Common myeloid progenitor, CD34-positive (primary cell): ENCODE results near the gene TBX18.

Experiments used
- CTCF ChIA-PET: fragments of 350-600 bp; sonication (Branson Sonifier 250); formaldehyde crosslinking; loops from one replicate; lab custom pipeline; 2021; ENCODE audit warnings: antibody characterized with exemption; lab: Charles Lee
- POLR2A ChIA-PET: fragments of 350-600 bp; sonication (Branson Sonifier 250); formaldehyde crosslinking; loops from one replicate; lab custom pipeline; 2021; ENCODE audit warnings: antibody characterized with exemption; lab: Charles Lee
- DNase-seq, 3 donors: peaks; one replicate each; pipeline versions ENCODE4 v3.0.0 to v3.0.0-alpha.2; 2013
- H3K27ac ChIP-seq, 2 experiments: 1 replicate in 1 of 2; 2 replicates in 1 of 2; pipeline ENCODE4 v1.7.0; 2013; ENCODE audit warnings: inconsistent platforms in 2 of 2, low read length in 2 of 2, mild to moderate bottlenecking in 2 of 2, low read depth in 1 of 2, moderate library complexity in 1 of 2; ENCODE audit not compliant: severe bottlenecking in 2 of 2, insufficient read depth in 1 of 2, poor library complexity in 1 of 2
- H3K27me3 ChIP-seq, 5 experiments: replicated peaks in 2 of 5; 1 replicate in 3 of 5; 2 replicates in 2 of 5; pipeline versions ENCODE4 v1.6.1 to v1.7.0; 2013; ENCODE audit warnings: low read length in 4 of 5, mild to moderate bottlenecking in 2 of 5, moderate library complexity in 2 of 5, inconsistent platforms in 1 of 5; ENCODE audit not compliant: insufficient read depth in 5 of 5, control insufficient read depth in 4 of 5
- H3K36me3 ChIP-seq, 4 experiments: 1 replicate in 2 of 4; 2 replicates in 2 of 4; pipeline versions ENCODE4 v1.6.1 to v1.7.0; 2013; ENCODE audit warnings: low read length in 3 of 4, control low read depth in 1 of 4, mild to moderate bottlenecking in 1 of 4; ENCODE audit not compliant: control insufficient read depth in 4 of 4, insufficient read depth in 4 of 4
- H3K4me1 ChIP-seq, 4 experiments: 1 replicate in 3 of 4; 2 replicates in 1 of 4; pipeline versions ENCODE4 v1.6.1 to v1.7.1; 2013; ENCODE audit warnings: low read length in 3 of 4, mild to moderate bottlenecking in 3 of 4, control low read depth in 1 of 4, inconsistent platforms in 1 of 4, moderate library complexity in 1 of 4; ENCODE audit not compliant: control insufficient read depth in 4 of 4, insufficient read depth in 4 of 4; ENCODE audit errors: control extremely low read depth in 1 of 4
- H3K4me3 ChIP-seq, 7 experiments: 1 replicate in 4 of 7; 2 replicates in 3 of 7; pipeline versions ENCODE4 v1.5.1 to v1.7.0; 2013; ENCODE audit warnings: mild to moderate bottlenecking in 7 of 7, low read length in 6 of 7, moderate library complexity in 6 of 7, inconsistent platforms in 2 of 7, low read depth in 2 of 7, control low read depth in 1 of 7; ENCODE audit not compliant: insufficient read depth in 4 of 7, control insufficient read depth in 1 of 7; ENCODE audit errors: extremely low read depth in 1 of 7
- H3K9me3 ChIP-seq, 5 experiments: 1 replicate in 4 of 5; 2 replicates in 1 of 5; pipeline versions ENCODE4 v1.6.1 to v1.7.1; 2013; ENCODE audit warnings: low read length in 4 of 5, mild to moderate bottlenecking in 2 of 5, inconsistent platforms in 1 of 5, low read depth in 1 of 5, moderate library complexity in 1 of 5; ENCODE audit not compliant: control insufficient read depth in 4 of 5, insufficient read depth in 2 of 5; ENCODE audit errors: control extremely low read depth in 1 of 5
- WGBS: methylation state at CpG from one replicate; pipeline ENCODE4 v1.1.5; 2013; ENCODE audit not compliant: insufficient coverage; 5-methylcytosine and 5-hydroxymethylcytosine counted together

Gene TBX18

DNA sequence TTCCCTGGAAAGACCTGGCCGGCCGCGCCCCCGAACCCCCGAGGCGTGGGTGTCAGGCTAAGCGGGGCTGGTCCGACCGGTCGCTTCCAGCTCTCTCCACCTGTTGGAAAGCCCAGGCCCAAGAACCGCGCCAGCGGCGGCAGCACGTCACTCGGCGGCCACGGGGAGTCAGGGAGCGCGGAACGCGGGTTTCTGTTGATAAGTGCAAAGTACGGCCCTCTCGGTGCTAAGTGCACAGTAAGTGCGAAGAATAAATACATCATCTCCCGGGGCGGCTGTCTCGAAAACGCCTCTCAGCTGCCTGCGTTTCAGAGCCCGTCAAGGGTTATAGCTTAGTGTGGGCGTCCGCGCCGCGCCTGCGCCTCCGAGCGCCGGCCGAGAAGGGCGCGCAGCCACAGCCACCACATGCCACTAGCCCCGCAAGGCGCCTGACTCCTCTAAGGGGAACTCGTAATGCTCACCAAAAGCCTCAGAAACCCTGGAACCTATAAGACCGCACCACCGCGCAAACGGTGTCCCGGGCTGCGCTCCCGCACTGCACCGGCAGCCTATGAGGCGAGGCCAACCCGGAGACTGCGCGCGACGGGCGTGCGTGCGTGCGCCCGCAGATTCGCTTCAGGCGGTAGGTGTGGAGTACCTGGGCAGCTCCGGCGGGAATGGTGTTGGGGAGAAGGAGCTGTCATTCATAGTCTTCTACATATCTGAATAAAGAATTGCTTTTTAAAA is 9.2 kb upstream of the TBX18 start:
- ChIA-PET POLR2A (no interaction called here), CTCF (interaction anchor here (1.0 to 2.1 kb wide), 3 partner anchors 10 to 914 kb away, joined by 3 to 5 read pairs (median 3); partner anchors contain the start of genes CYB5R4 and TBX18)
- H3K4me3 ChIP-seq, result peak overlapping the region in 4 of 7 experiments; percentile 40 to 63 (median 52)
- H3K27me3 ChIP-seq, result peaks cover 26 to 99% (median 57%) of the 10 kb centered on the region in 5 experiments
- under 1% methylated on average over 54 of the region's 69 CpGs for WGBS
- H3K4me1 ChIP-seq, result peaks cover 0 to 18% (median 17%) of the 10 kb centered on the region in 4 experiments
- peak in 2 of 3 donors; percentile 63 to 72 for DNase-seq
- no peaks in the 10 kb centered on the region for H3K36me3 ChIP-seq
- H3K27ac ChIP-seq, result no peak overlapping the region
- H3K9me3 ChIP-seq, result peaks cover 0 to 2% (median 0%) of the 10 kb centered on the region in 5 experiments

- CTCF ChIA-PET, result interaction anchor here (1.0 kb wide), 2 partner anchors 9 to 914 kb away, joined by 3 read pairs; partner anchors contain the start of genes CYB5R4 and TBX18
- peaks cover 29 to 99% (median 59%) of the 10 kb centered on the region in 5 experiments for H3K27me3 ChIP-seq
Measured at GRCh38 chr6:84773133-84773430, 8.7 kb upstream of the TBX18 start.

GRCh38 chr6:84772428-84773132 is 8.2 kb upstream of the TBX18 start:
- no peak overlapping the region for H3K27ac ChIP-seq
- H3K36me3 ChIP-seq, result no peaks in the 10 kb centered on the region
- peaks cover 0 to 2% (median 0%) of the 10 kb centered on the region in 5 experiments for H3K9me3 ChIP-seq
- POLR2A ChIA-PET, result no interaction called here
- H3K4me3 ChIP-seq, result no peak overlapping the region
- no peak for DNase-seq
- 10% methylated on average over 31 of the region's 35 CpGs for WGBS
- H3K27me3 ChIP-seq, result peaks cover 32 to 99% (median 58%) of the 10 kb centered on the region in 5 experiments
- CTCF ChIA-PET, result interaction anchor here (0.9 to 1.0 kb wide), 2 partner anchors 9 to 52 kb away, joined by 3 read pairs; partner anchors contain the start of gene TBX18
- H3K4me1 ChIP-seq, result peaks cover 0 to 18% (median 17%) of the 10 kb centered on the region in 4 experiments

More at GRCh38 chr6:84773133-84773430, 8.7 kb upstream of the TBX18 start:
- 2% methylated on average over 13 of the region's 14 CpGs for WGBS
- no peak overlapping the region for H3K27ac ChIP-seq
- no peaks in the 10 kb centered on the region for H3K36me3 ChIP-seq
- H3K9me3 ChIP-seq, result peaks cover 0 to 2% (median 0%) of the 10 kb centered on the region in 5 experiments
- POLR2A ChIA-PET, result no interaction called here
- peak overlapping the region in 1 of 7 experiments; percentile 57 for H3K4me3 ChIP-seq
- DNase-seq, result no peak
- H3K4me1 ChIP-seq, result peaks cover 0 to 18% (median 17%) of the 10 kb centered on the region in 4 experiments

DNA sequence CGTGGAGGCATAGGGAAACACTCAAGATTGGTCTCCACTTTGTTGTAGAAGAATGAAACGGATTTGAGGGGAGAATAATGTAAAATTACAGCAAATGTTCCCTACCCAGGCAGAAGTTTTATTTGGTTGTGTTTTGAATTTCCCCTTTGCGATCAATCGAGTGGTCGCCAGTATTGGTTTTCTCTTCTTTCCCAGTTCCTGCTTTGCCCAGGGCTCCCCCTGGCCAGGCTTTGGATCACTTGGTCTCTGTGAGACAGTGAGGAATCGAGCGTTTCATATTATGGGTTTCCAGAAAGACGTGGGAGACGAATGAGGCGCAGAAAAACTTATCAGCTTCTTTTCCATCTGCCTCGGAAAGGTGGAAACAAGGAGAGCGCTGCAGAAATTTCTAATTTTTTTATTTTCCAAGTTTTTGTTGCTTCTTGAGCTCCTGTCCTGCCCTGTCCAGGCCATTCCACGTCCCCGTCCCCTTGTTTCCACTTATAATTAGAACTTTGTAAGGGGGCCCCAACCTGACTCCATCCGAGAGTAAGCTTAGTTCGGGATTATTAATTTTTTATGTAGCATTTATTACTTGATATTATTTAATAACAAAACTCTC is 7.5 kb upstream of the TBX18 start:
- DNase-seq, result no peak
- Histone ChIP-seq H3K36me3 (no peaks in the 10 kb centered on the region), H3K4me3 (no peak overlapping the region), H3K27ac (no peak overlapping the region), H3K4me1 (peaks cover 0 to 18% (median 17%) of the 10 kb centered on the region in 4 experiments), H3K27me3 (peaks cover 37 to 100% (median 57%) of the 10 kb centered on the region in 5 experiments), H3K9me3 (peaks cover 0 to 4% (median 2%) of the 10 kb centered on the region in 5 experiments)
- ChIA-PET CTCF (interaction anchor here (0.9 kb wide), 1 partner anchor 52 kb away, joined by 3 read pairs; no protein-coding TSS in a partner anchor), POLR2A (no interaction called here)
- 3% methylated on average over 12 of the region's 16 CpGs for WGBS

GRCh38 chr6:84771125-84771755 is 6.8 kb upstream of the TBX18 start:
- H3K27me3 ChIP-seq, result peaks cover 37 to 100% (median 57%) of the 10 kb centered on the region in 5 experiments
- WGBS, result 8% methylated on average over 4 of the region's 6 CpGs
- ChIA-PET POLR2A (interaction anchor here (0.6 kb wide), 1 partner anchor 320 kb away, joined by 3 read pairs; no protein-coding TSS in a partner anchor), CTCF (no interaction called here)
- DNase-seq, result no peak
- peaks cover 0 to 9% (median 2%) of the 10 kb centered on the region in 5 experiments for H3K9me3 ChIP-seq
- H3K4me3 ChIP-seq, result no peak overlapping the region
- H3K27ac ChIP-seq, result no peak overlapping the region
- H3K4me1 ChIP-seq, result peaks cover 0 to 18% (median 17%) of the 10 kb centered on the region in 4 experiments
- no peaks in the 10 kb centered on the region for H3K36me3 ChIP-seq

- ChIA-PET CTCF (no interaction called here), POLR2A (no interaction called here)
- no peak overlapping the region for H3K4me3 ChIP-seq
- no peaks in the 10 kb centered on the region for H3K36me3 ChIP-seq
- H3K4me1 ChIP-seq, result peaks cover 0 to 18% (median 17%) of the 10 kb centered on the region in 4 experiments
- peaks cover 0 to 9% (median 2%) of the 10 kb centered on the region in 5 experiments for H3K9me3 ChIP-seq
- DNase-seq, result no peak
- no CpG with 5 or more reads among the region's 5 CpGs for WGBS
- H3K27ac ChIP-seq, result no peak overlapping the region
- H3K27me3 ChIP-seq, result peaks cover 30 to 100% (median 61%) of the 10 kb centered on the region in 5 experiments
Measured at GRCh38 chr6:84770521-84770920, 6.1 kb upstream of the TBX18 start.
